Ishikawa (cell line): ENCODE results near the gene JCAD.

Experiments used
- CEBPB ChIP-seq: IDR thresholded peaks from 2 replicates; pipeline ENCODE4 v1.6.1; 2012
- CREB1 ChIP-seq: IDR thresholded peaks from 2 replicates; pipeline ENCODE4 v1.6.1; 2012; ENCODE audit warnings: low read depth
- EGR1 ChIP-seq: IDR thresholded peaks from 2 replicates; pipeline ENCODE4 v1.6.1; 2012
- EP300 ChIP-seq: IDR thresholded peaks from 2 replicates; pipeline ENCODE4 v1.6.1; 2012; ENCODE audit warnings: borderline replicate concordance
- FOXM1 ChIP-seq: IDR thresholded peaks from 2 replicates; pipeline ENCODE4 v1.6.1; 2012; ENCODE audit warnings: low read depth, borderline replicate concordance
- NFIC ChIP-seq: IDR thresholded peaks from 2 replicates; pipeline ENCODE4 v1.6.1; 2012
- RAD21 ChIP-seq: IDR thresholded peaks from 2 replicates; pipeline ENCODE4 v1.6.1; 2012; ENCODE audit warnings: low read depth
- TAF1 ChIP-seq: IDR thresholded peaks from 2 replicates; pipeline ENCODE4 v1.6.1; 2012; ENCODE audit warnings: low read depth, mild to moderate bottlenecking
- TCF12 ChIP-seq: IDR thresholded peaks from 2 replicates; pipeline ENCODE4 v1.6.1; 2012; ENCODE audit warnings: low read depth
- TEAD4 ChIP-seq: IDR thresholded peaks from 2 replicates; pipeline ENCODE4 v1.6.1; 2012
- USF1 ChIP-seq: IDR thresholded peaks from 2 replicates; pipeline ENCODE4 v1.6.1; 2012
- YY1 ChIP-seq: IDR thresholded peaks from 2 replicates; pipeline ENCODE4 v1.6.1; 2012; ENCODE audit warnings: low read depth
- ZBTB7A ChIP-seq: IDR thresholded peaks from 2 replicates; pipeline ENCODE4 v1.6.1; 2012; ENCODE audit warnings: low read depth
- TF ChIP-seq, protein P1 (sequence below): IDR thresholded peaks from 2 replicates; pipeline ENCODE4 v1.6.1; 2012; ENCODE audit warnings: low read depth, mild to moderate bottlenecking
- TF ChIP-seq, protein P2 (sequence below): IDR thresholded peaks from 2 replicates; pipeline ENCODE4 v1.6.1; 2012

JCAD gene

DNA sequence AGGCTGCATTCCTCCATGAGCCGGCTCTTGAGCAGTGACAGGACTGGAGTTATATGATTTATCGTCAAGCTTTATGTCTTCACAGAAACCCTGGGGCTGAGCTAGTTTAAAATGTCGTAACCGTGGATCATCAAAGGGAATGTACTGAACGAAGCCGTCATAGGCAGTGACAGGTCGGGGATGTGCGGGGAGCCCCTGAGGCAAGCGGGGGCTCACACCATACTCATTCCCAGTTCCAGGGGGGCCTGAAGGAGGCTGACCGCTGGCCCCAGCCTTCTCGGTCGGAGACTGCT lies 30.7 kb downstream of the JCAD start:
- TF ChIP-seq TAF1 (no peak), YY1 (no peak), EGR1 (no peak), RAD21 (no peak), CEBPB (no peak), EP300 (no peak)
- TF ChIP-seq, protein P1, sequence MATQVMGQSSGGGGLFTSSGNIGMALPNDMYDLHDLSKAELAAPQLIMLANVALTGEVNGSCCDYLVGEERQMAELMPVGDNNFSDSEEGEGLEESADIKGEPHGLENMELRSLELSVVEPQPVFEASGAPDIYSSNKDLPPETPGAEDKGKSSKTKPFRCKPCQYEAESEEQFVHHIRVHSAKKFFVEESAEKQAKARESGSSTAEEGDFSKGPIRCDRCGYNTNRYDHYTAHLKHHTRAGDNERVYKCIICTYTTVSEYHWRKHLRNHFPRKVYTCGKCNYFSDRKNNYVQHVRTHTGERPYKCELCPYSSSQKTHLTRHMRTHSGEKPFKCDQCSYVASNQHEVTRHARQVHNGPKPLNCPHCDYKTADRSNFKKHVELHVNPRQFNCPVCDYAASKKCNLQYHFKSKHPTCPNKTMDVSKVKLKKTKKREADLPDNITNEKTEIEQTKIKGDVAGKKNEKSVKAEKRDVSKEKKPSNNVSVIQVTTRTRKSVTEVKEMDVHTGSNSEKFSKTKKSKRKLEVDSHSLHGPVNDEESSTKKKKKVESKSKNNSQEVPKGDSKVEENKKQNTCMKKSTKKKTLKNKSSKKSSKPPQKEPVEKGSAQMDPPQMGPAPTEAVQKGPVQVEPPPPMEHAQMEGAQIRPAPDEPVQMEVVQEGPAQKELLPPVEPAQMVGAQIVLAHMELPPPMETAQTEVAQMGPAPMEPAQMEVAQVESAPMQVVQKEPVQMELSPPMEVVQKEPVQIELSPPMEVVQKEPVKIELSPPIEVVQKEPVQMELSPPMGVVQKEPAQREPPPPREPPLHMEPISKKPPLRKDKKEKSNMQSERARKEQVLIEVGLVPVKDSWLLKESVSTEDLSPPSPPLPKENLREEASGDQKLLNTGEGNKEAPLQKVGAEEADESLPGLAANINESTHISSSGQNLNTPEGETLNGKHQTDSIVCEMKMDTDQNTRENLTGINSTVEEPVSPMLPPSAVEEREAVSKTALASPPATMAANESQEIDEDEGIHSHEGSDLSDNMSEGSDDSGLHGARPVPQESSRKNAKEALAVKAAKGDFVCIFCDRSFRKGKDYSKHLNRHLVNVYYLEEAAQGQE = no peak
- TF ChIP-seq, protein P2, sequence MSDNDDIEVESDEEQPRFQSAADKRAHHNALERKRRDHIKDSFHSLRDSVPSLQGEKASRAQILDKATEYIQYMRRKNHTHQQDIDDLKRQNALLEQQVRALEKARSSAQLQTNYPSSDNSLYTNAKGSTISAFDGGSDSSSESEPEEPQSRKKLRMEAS = no peak

DNA sequence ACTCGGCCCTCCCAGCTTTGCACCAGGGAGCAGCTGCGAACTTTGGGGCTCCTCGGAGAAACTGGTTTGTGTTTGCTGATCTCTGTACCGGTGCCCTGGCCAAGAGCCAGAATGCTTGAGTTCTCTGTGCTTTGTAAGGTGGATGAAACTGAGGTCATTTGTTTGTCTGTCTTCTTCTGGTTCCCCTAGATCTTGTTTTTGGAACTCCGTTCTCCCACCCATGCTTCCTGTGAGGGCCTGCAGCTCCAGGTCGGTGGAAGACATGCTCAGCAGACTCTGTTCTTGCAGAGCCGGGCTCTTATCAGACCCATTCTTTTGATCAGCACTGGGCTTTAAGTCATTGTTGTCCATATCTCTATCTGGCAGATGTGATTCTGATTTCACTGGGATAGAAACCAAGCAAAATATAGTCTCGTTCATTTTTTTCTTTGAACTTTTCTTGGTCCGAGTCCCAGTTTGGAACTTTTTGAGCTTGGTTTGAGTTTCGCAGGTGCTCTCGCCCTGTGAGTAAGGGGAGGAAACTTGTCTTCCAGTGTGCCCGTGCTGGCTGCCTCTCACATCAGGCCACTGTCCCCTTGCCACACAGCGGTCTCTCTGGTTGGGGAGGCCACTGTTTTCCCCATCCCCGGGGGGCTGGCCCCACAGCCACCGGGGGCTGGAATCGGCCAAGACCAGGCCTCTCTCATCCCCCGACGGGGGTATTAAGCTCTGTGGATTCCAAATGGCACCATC lies 31.2 kb downstream of the JCAD start:
- TF ChIP-seq EGR1 (no peak), FOXM1 (no peak), TEAD4 (no peak), TCF12 (no peak), CEBPB (no peak), RAD21 (no peak)
- TF ChIP-seq, protein P2 = no peak

DNA sequence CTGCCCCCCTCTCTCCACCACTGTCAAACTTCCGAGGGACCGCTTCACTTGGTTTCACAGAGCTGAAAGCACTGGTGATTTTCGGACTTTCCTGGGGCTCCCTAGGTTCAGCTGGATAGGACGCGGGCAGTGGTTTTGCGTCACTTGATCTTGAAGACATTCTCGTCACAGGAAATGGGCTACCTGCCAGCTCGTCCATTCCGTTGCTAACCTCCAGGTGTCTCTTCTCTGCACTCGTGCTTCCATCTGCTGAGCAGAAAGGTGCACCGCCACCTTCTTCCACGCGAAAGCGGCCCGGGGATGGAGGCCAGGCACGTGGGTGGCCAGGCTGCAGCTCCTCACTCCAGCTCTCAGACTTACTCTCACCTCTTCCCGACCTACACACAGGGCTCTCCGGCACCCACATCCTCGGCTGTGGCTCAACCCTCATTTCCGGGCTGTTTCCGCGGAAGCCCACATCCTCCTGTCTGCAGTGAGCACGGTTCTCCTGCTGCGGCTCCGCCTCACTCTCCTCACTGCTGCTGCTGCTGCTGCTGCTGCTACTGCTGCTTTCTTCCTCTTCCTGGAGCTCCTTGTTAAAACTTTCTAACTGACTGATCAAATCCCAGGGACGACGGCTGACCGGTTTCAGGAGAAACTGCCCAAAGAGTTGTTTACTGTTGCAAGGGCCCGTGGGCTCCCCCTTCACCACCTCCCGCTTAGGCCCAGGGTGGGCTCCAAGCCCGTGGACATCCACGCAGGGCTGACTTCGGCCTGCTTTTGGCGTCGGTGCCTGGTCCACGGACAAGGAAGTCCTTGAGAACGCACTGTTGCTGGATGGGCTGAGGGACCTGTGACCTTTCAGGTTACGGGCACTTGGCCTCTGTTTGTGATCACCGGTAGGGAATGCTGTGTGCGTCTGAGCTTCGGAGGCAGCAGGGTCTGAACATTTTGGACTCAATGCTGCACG lies 32.1 kb downstream of the JCAD start:
- TF ChIP-seq USF1 = no peak
- TF ChIP-seq, protein P1 = no peak
- TF ChIP-seq TEAD4 = no peak
- peak; percentile 44; the same call in 1 of the 2 replicates for TF ChIP-seq NFIC
- peak; percentile 22; the same call in 1 of the 2 replicates for TF ChIP-seq RAD21
- no peak for TF ChIP-seq EGR1
- TF ChIP-seq, protein P2 = no peak
- no peak for TF ChIP-seq CREB1
- TF ChIP-seq CEBPB = no peak
- TF ChIP-seq TAF1 = no peak
- no peak for TF ChIP-seq ZBTB7A
- no peak for TF ChIP-seq YY1
- TF ChIP-seq EP300 = no peak

GRCh38 chr10:30026578-30026977 lies 32.8 kb downstream of the JCAD start:
- TF ChIP-seq CREB1 = no peak
- TF ChIP-seq EGR1 = no peak
- TF ChIP-seq TCF12 = no peak
- TF ChIP-seq RAD21 = no peak
- no peak for TF ChIP-seq ZBTB7A
- TF ChIP-seq YY1 = no peak
- no peak for TF ChIP-seq NFIC
- no peak for TF ChIP-seq USF1

GRCh38 chr10:30026080-30026479 lies 33.3 kb downstream of the JCAD start:
- TF ChIP-seq NFIC = no peak
- no peak for TF ChIP-seq ZBTB7A
- TF ChIP-seq EP300 = no peak
- TF ChIP-seq YY1 = no peak
- TF ChIP-seq, protein P1 = no peak
